ENCODE measurements around the gene GRAMD1B.

DNA sequence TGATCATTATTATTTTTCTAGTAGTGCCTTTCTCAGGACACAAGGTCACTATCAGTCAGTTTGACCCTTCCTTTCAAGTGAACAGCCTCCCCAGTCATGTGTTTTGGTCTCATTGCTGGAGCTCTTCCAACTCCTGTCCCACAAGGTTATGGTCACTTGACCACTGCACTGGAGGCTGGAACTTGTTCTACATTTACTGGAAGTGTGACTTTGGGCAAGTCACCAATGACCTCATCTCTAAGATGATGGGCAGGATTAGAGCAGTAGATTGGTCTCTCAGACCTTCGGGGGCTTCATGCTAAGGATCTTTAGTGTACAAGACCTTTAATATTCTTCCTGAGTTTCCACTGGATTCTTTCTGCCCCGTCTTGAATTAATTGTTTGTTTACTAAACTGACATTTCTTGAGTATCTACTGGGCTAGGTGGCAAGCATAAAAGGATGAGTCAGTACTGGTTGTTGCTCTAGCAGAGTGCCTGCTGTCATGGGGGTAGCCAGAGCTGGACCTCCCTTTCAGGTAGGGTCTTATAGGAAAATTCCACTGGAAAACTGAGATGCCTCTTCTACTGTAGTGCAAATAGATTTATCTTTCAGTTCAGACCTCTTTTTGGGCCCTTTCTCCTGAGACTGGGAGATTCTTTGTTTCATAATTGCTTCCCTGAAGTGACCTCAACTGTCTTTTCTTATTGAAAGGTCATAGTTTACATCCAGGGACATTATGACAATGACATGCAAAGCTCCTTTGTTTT is 106.8 kb downstream of the GRAMD1B start:
- TF ChIP-seq, protein P1, sequence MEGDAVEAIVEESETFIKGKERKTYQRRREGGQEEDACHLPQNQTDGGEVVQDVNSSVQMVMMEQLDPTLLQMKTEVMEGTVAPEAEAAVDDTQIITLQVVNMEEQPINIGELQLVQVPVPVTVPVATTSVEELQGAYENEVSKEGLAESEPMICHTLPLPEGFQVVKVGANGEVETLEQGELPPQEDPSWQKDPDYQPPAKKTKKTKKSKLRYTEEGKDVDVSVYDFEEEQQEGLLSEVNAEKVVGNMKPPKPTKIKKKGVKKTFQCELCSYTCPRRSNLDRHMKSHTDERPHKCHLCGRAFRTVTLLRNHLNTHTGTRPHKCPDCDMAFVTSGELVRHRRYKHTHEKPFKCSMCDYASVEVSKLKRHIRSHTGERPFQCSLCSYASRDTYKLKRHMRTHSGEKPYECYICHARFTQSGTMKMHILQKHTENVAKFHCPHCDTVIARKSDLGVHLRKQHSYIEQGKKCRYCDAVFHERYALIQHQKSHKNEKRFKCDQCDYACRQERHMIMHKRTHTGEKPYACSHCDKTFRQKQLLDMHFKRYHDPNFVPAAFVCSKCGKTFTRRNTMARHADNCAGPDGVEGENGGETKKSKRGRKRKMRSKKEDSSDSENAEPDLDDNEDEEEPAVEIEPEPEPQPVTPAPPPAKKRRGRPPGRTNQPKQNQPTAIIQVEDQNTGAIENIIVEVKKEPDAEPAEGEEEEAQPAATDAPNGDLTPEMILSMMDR (IDR thresholded peaks at IDR 0.05; ENCODE audit: low read depth, low read length), result no peak
- TF ChIP-seq POLR2A (IDR thresholded peaks at IDR 0.05; ENCODE audit: extremely low read depth, insufficient read length), result no peak
- TF ChIP-seq, protein P2, sequence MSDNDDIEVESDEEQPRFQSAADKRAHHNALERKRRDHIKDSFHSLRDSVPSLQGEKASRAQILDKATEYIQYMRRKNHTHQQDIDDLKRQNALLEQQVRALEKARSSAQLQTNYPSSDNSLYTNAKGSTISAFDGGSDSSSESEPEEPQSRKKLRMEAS (IDR thresholded peaks at IDR 0.05; ENCODE audit: low read depth, low read length), result no peak
- no peak for TF ChIP-seq MYC (IDR thresholded peaks at IDR 0.05; ENCODE audit: low read depth, low read length)
